Mesenchymal stem cell (in vitro differentiated cells and primary cell): ENCODE measurements around the gene MYLK2.

Experiments used
- DNase-seq: peaks from one replicate; pipeline ENCODE4 v3.0.0-alpha.2; 2013
- H2AFZ ChIP-seq: one replicate; pipeline ENCODE4 v1.6.1; 2013; ENCODE audit warnings: low read depth, mild to moderate bottlenecking, control low read depth, inconsistent platforms, low read length, moderate library complexity
- H2AK5ac ChIP-seq: 2 replicates; pipeline ENCODE4 v1.6.1; 2013; ENCODE audit warnings: low read length, moderate library complexity, mild to moderate bottlenecking, inconsistent platforms; ENCODE audit not compliant: severe bottlenecking
- H2BK120ac ChIP-seq: one replicate; pipeline ENCODE4 v1.6.1; 2013; ENCODE audit warnings: low read depth, mild to moderate bottlenecking, inconsistent platforms, low read length, moderate library complexity
- H2BK12ac ChIP-seq, 2 experiments: one replicate each; pipeline ENCODE4 v1.6.1; 2013; ENCODE audit warnings: inconsistent platforms in 2 of 2, low read length in 2 of 2, mild to moderate bottlenecking in 2 of 2, moderate library complexity in 2 of 2, control low read depth in 1 of 2
- H2BK15ac ChIP-seq: one replicate; pipeline ENCODE4 v1.6.1; 2013; ENCODE audit warnings: mild to moderate bottlenecking, low read depth, inconsistent platforms; ENCODE audit not compliant: poor library complexity, severe bottlenecking
- H2BK5ac ChIP-seq: 2 replicates; pipeline ENCODE4 v1.6.1; 2013; ENCODE audit warnings: low read depth, mild to moderate bottlenecking, low read length, control low read depth, inconsistent platforms; ENCODE audit not compliant: poor library complexity, severe bottlenecking
- H3K14ac ChIP-seq, 2 experiments: one replicate each; pipeline ENCODE4 v1.6.1; 2013; ENCODE audit warnings: inconsistent platforms in 2 of 2, low read length in 2 of 2, control low read depth in 1 of 2, mild to moderate bottlenecking in 1 of 2, moderate library complexity in 1 of 2
- H3K18ac ChIP-seq, 2 experiments: one replicate each; pipeline ENCODE4 v1.6.1; 2013; ENCODE audit warnings: inconsistent platforms in 2 of 2, low read length in 2 of 2, control low read depth in 1 of 2, low read depth in 1 of 2, mild to moderate bottlenecking in 1 of 2
- H3K23ac ChIP-seq, 2 experiments: one replicate each; pipeline ENCODE4 v1.6.1; 2013; ENCODE audit warnings: inconsistent platforms in 2 of 2, low read length in 2 of 2, mild to moderate bottlenecking in 2 of 2, moderate library complexity in 2 of 2, control low read depth in 1 of 2
- H3K27ac ChIP-seq: 2 replicates; pipeline ENCODE4 v1.5.1; 2013; ENCODE audit warnings: mild to moderate bottlenecking, moderate library complexity, low read length, control low read depth, inconsistent platforms; ENCODE audit not compliant: poor library complexity, severe bottlenecking
- H3K27me3 ChIP-seq, 2 experiments: 2 replicates each; pipeline versions ENCODE4 v1.6.1 to v1.7.0; 2013; ENCODE audit warnings: low read length in 2 of 2, mild to moderate bottlenecking in 2 of 2, moderate library complexity in 2 of 2, control low read depth in 1 of 2, inconsistent platforms in 1 of 2; ENCODE audit not compliant: control insufficient read depth in 1 of 2, insufficient read depth in 1 of 2
- H3K36me3 ChIP-seq, 2 experiments: 2 replicates each; pipeline versions ENCODE4 v1.6.1 to v1.7.0; 2013; ENCODE audit warnings: low read length in 2 of 2, control low read depth in 1 of 2, inconsistent platforms in 1 of 2, low read depth in 1 of 2, mild to moderate bottlenecking in 1 of 2; ENCODE audit not compliant: insufficient read depth in 2 of 2, control insufficient read depth in 1 of 2
- H3K4ac ChIP-seq, 2 experiments: one replicate each; pipeline ENCODE4 v1.6.1; 2013; ENCODE audit warnings: inconsistent platforms in 2 of 2, low read length in 2 of 2, mild to moderate bottlenecking in 2 of 2, moderate library complexity in 2 of 2, control low read depth in 1 of 2, low read depth in 1 of 2
- H3K4me1 ChIP-seq: 2 replicates; pipeline ENCODE4 v1.6.1; 2013; ENCODE audit warnings: low read depth, low read length, control low read depth; ENCODE audit not compliant: control insufficient read depth, insufficient read depth
- H3K4me2 ChIP-seq: 2 replicates; pipeline ENCODE4 v1.6.1; 2013; ENCODE audit warnings: low read length, mild to moderate bottlenecking, inconsistent platforms; ENCODE audit not compliant: poor library complexity, severe bottlenecking
- H3K4me3 ChIP-seq, 2 experiments: 2 replicates each; pipeline versions ENCODE4 v1.5.1 to v1.7.0; 2013; ENCODE audit warnings: low read length in 2 of 2, mild to moderate bottlenecking in 2 of 2, control low read depth in 1 of 2, low read depth in 1 of 2; ENCODE audit not compliant: insufficient read depth in 1 of 2
- H3K79me1 ChIP-seq: replicated peaks from 2 replicates; pipeline ENCODE4 v1.6.1; 2013; ENCODE audit warnings: mild to moderate bottlenecking, control low read depth, low read length, inconsistent platforms; ENCODE audit not compliant: poor library complexity, severe bottlenecking
- H3K9ac ChIP-seq: 2 replicates; pipeline ENCODE4 v1.7.0; 2013; ENCODE audit warnings: mild to moderate bottlenecking, low read length, moderate library complexity
- H3K9me3 ChIP-seq: 2 replicates; pipeline ENCODE4 v1.7.0; 2013; ENCODE audit warnings: mild to moderate bottlenecking, low read length; ENCODE audit not compliant: control insufficient read depth
- H4K8ac ChIP-seq: one replicate; pipeline ENCODE4 v1.6.1; 2013; ENCODE audit warnings: inconsistent platforms, mild to moderate bottlenecking, low read length, moderate library complexity
- H4K91ac ChIP-seq: one replicate; pipeline ENCODE4 v1.6.1; 2013; ENCODE audit warnings: mild to moderate bottlenecking, low read length, inconsistent platforms
- WGBS: methylation state at CpG from one replicate; pipeline ENCODE4 v1.1.7; 2013; ENCODE audit warnings: mixed read lengths; 5-methylcytosine and 5-hydroxymethylcytosine counted together

The MYLK2 gene

DNA sequence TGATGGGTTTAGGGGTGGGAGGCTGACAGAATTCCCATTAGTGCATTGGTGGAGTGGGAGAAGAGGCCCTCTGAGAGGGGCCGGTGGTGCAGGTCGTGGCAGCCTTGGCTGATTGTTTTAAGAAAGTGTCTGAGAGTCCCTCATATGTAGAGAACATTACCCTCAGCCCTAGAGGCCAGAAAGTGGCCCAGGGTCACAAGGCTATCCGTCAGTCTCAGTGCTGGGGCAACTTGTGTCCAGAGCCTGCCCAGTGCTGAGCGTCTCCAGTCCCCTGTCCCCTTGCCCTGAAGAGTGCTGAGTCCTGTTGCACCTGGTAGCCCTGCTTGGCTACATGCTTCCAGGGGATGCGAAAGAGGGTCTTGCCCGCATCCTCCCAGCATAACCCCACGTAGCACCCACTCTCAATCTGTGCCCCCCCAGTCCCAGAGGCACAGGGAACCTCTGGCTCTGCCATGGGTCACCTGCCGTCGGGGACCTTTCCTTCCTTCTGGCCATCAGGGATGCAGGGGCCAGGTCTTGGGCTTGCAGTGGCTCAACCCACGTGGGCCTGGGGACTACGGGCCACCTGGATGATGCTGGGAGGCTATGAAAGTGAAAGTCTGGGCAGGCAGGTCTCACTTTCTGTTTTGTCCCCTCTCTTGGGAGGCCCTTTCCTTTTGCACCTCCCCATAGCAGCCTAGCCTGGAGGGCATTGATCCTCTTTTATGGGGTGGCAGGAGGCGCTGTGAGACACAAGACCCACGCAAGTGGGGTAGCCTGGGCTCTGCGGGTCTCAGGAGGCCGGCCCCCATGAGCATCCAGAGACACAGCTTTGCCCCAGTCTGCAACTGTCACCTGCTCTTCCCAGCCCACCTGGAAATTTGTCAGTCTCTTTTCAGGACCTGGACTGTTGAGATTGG, 39.0 kb downstream of the MYLK2 start:
- no peak for DNase-seq
- no peak overlapping the region for H4K91ac ChIP-seq
- H2BK5ac ChIP-seq, result no peak overlapping the region
- peak overlapping the region in 1 of 2 experiments; percentile 2 for H3K23ac ChIP-seq
- H3K79me1 ChIP-seq, result no peaks in the 10 kb centered on the region
- H3K36me3 ChIP-seq, result no peaks in the 10 kb centered on the region
- no peak overlapping the region for H2BK12ac ChIP-seq
- H3K9me3 ChIP-seq, result no peaks in the 10 kb centered on the region
- no peak overlapping the region for H3K4ac ChIP-seq
- H3K9ac ChIP-seq, result no peak overlapping the region
- H4K8ac ChIP-seq, result no peak overlapping the region
- no peak overlapping the region for H3K18ac ChIP-seq
- no peak overlapping the region for H3K14ac ChIP-seq
- no peak overlapping the region for H3K27ac ChIP-seq
- no peak overlapping the region for H2AFZ ChIP-seq
- WGBS, result 76% methylated on average over 15 of the region's 15 CpGs
- no peak overlapping the region for H2BK15ac ChIP-seq
- H3K27me3 ChIP-seq, result peaks cover 92% of the 10 kb centered on the region in 2 experiments
- no peak overlapping the region for H3K4me2 ChIP-seq
- H3K4me1 ChIP-seq, result peaks cover 15% of the 10 kb centered on the region
- no peak overlapping the region for H2BK120ac ChIP-seq
- no peak overlapping the region for H3K4me3 ChIP-seq
- no peak overlapping the region for H2AK5ac ChIP-seq

DNA sequence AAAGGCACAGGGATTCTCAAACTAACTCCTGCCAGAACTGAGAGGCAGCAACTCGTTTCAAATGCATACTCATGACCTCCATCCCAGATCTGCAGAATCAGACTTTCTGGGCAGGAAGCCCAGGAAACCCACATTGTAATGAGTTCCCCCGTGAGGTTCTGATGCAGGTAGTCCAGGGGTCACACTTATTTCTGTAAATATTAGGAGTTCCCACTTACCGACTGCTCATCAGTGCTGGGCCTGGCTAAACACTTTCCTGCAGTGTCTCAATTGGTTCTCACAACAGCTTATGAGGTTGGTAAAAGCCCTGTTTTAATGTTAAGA, 39.6 kb downstream of the MYLK2 start:
- H2AK5ac ChIP-seq, result no peak overlapping the region
- H4K8ac ChIP-seq, result no peak overlapping the region
- no peak overlapping the region for H3K4ac ChIP-seq
- no peak for DNase-seq
- no peak overlapping the region for H3K23ac ChIP-seq
- no peaks in the 10 kb centered on the region for H3K79me1 ChIP-seq
- H3K4me1 ChIP-seq, result peaks cover 15% of the 10 kb centered on the region
- H2BK5ac ChIP-seq, result no peak overlapping the region
- no peak overlapping the region for H3K9ac ChIP-seq
- no peak overlapping the region for H2BK15ac ChIP-seq
- 83% methylated on average over 3 of the region's 3 CpGs for WGBS
- H3K9me3 ChIP-seq, result no peaks in the 10 kb centered on the region
- no peak overlapping the region for H3K14ac ChIP-seq
- H2BK12ac ChIP-seq, result no peak overlapping the region
- H2BK120ac ChIP-seq, result no peak overlapping the region
- no peak overlapping the region for H3K4me3 ChIP-seq
- no peak overlapping the region for H4K91ac ChIP-seq
- H2AFZ ChIP-seq, result no peak overlapping the region
- H3K4me2 ChIP-seq, result no peak overlapping the region
- H3K36me3 ChIP-seq, result no peaks in the 10 kb centered on the region
- no peak overlapping the region for H3K18ac ChIP-seq
- no peak overlapping the region for H3K27ac ChIP-seq
- peaks cover 95 to 96% of the 10 kb centered on the region in 2 experiments for H3K27me3 ChIP-seq

GRCh38 chr20:31859266-31859997, 40.3 kb downstream of the MYLK2 start:
- peaks cover 95 to 96% of the 10 kb centered on the region in 2 experiments for H3K27me3 ChIP-seq
- DNase-seq, result no peak
- no peak overlapping the region for H3K27ac ChIP-seq
- H4K91ac ChIP-seq, result no peak overlapping the region
- H3K36me3 ChIP-seq, result no peaks in the 10 kb centered on the region
- H2AK5ac ChIP-seq, result no peak overlapping the region
- H2BK5ac ChIP-seq, result no peak overlapping the region
- no peak overlapping the region for H3K14ac ChIP-seq
- no peak overlapping the region for H4K8ac ChIP-seq
- H3K9me3 ChIP-seq, result no peaks in the 10 kb centered on the region
- no peak overlapping the region for H2BK15ac ChIP-seq
- H3K4me3 ChIP-seq, result no peak overlapping the region
- H2BK120ac ChIP-seq, result no peak overlapping the region
- no peak overlapping the region for H3K4ac ChIP-seq
- H3K4me1 ChIP-seq, result peaks cover 15% of the 10 kb centered on the region
- H2AFZ ChIP-seq, result no peak overlapping the region
- WGBS, result 86% methylated on average over 5 of the region's 5 CpGs
- H3K9ac ChIP-seq, result no peak overlapping the region
- no peaks in the 10 kb centered on the region for H3K79me1 ChIP-seq
- H2BK12ac ChIP-seq, result no peak overlapping the region
- no peak overlapping the region for H3K4me2 ChIP-seq
- no peak overlapping the region for H3K18ac ChIP-seq
- H3K23ac ChIP-seq, result no peak overlapping the region

GRCh38 chr20:31859998-31860380, 40.8 kb downstream of the MYLK2 start:
- Histone ChIP-seq H3K18ac (no peak overlapping the region), H2BK12ac (no peak overlapping the region), H3K4me1 (peaks cover 15% of the 10 kb centered on the region), H2BK120ac (no peak overlapping the region), H2AK5ac (no peak overlapping the region), H3K4me3 (no peak overlapping the region), H3K36me3 (no peaks in the 10 kb centered on the region), H3K27me3 (peaks cover 95 to 96% of the 10 kb centered on the region in 2 experiments), H3K79me1 (no peaks in the 10 kb centered on the region), H3K27ac (no peak overlapping the region), H2AFZ (no peak overlapping the region), H3K23ac (no peak overlapping the region), H3K14ac (no peak overlapping the region), H2BK15ac (no peak overlapping the region), H3K9ac (no peak overlapping the region), H2BK5ac (no peak overlapping the region), H3K4me2 (no peak overlapping the region), H4K8ac (no peak overlapping the region), H4K91ac (no peak overlapping the region), H3K4ac (no peak overlapping the region), H3K9me3 (no peaks in the 10 kb centered on the region)
- DNase-seq, result no peak
- WGBS, result 83% methylated on average over 7 of the region's 7 CpGs
